Testis (tissue), 3 donors: ENCODE data around the gene HOXC11. TPM values are rescaled to one million over a fixed set of nuclear protein-coding genes. Genes with fewer than 3 reads are reported as not detected.

Experiments
- DNase-seq: peaks from one replicate; pipeline ENCODE4 v3.0.0-alpha.2; 2019
- H3K27ac ChIP-seq, 2 donors: fragments of 200-600 bp; sonication (generic); one replicate each; pipeline ENCODE4 v1.5.1; 2019
- H3K27me3 ChIP-seq: fragments of 200-600 bp; sonication (generic); one replicate; pipeline ENCODE4 v1.5.1; 2019
- H3K36me3 ChIP-seq: fragments of 200-600 bp; sonication (generic); one replicate; pipeline ENCODE4 v1.5.1; 2017; ENCODE audit warnings: low read depth; ENCODE audit errors: missing control alignments
- H3K4me1 ChIP-seq: fragments of 200-600 bp; sonication (generic); one replicate; pipeline ENCODE4 v1.5.1; 2019
- H3K4me3 ChIP-seq, 2 donors: fragments of 200-600 bp; sonication (generic); one replicate each; pipeline ENCODE4 v1.5.1; 2017 to 2019
- H3K9me3 ChIP-seq: fragments of 200-600 bp; sonication (generic); one replicate; pipeline ENCODE4 v1.5.1; 2017
- POLR2A ChIP-seq: fragments of 450-650 bp; IDR thresholded peaks from one replicate; pipeline ENCODE4 v1.6.1; 2017; ENCODE audit warnings: antibody characterized with exemption, mild to moderate bottlenecking, moderate library complexity
- WGBS, 2 donors: methylation state at CpG; one replicate each; pipeline ENCODE4 v1.1.5; 2018; 5-methylcytosine and 5-hydroxymethylcytosine counted together
- intact Hi-C: fragments of 100-400 bp; cut with DNase I; formaldehyde crosslinking; loops from one replicate; pipeline ENCODE4 v1.15.1; 2023; ENCODE audit warnings: low total_unique reads
- polyA plus RNA-seq: library from polyadenylated mRNA; stranded (reverse); fragments of 350-450 nt; fragmentation: Illumina TruSeq; extraction: RNeasy Lipid Tissue Mini Kit (QIAGEN cat#74804); gene quantifications from one replicate; pipeline ENCODE4 v1.2.3, GENCODE V29; 2014; ENCODE audit warnings: low read depth, low replicate concordance; ENCODE audit not compliant: insufficient read depth
- total RNA-seq, 2 donors: library from RNA; depleted of rRNA; stranded (reverse); fragments of >200 nt; gene quantifications; one replicate each; pipeline ENCODE4 v1.2.3, GENCODE V29; 2016
- TF ChIP-seq, protein P1 (sequence below), 3 experiments: fragments of 450-650 bp in 2 of 3; fragments of 200-600 bp in 1 of 3; sonication (generic) in 1 of 3; IDR thresholded peaks; one replicate each; pipeline ENCODE4 v1.5.1; 2016 to 2019; ENCODE audit warnings: antibody characterized with exemption in 3 of 3, mild to moderate bottlenecking in 2 of 3, moderate library complexity in 1 of 3

HOXC11 gene
- total and polyA plus RNA-seq, 3 donors from 2014 or later, result 0.18 to 1.1 (median 0.25) TPM

DNA sequence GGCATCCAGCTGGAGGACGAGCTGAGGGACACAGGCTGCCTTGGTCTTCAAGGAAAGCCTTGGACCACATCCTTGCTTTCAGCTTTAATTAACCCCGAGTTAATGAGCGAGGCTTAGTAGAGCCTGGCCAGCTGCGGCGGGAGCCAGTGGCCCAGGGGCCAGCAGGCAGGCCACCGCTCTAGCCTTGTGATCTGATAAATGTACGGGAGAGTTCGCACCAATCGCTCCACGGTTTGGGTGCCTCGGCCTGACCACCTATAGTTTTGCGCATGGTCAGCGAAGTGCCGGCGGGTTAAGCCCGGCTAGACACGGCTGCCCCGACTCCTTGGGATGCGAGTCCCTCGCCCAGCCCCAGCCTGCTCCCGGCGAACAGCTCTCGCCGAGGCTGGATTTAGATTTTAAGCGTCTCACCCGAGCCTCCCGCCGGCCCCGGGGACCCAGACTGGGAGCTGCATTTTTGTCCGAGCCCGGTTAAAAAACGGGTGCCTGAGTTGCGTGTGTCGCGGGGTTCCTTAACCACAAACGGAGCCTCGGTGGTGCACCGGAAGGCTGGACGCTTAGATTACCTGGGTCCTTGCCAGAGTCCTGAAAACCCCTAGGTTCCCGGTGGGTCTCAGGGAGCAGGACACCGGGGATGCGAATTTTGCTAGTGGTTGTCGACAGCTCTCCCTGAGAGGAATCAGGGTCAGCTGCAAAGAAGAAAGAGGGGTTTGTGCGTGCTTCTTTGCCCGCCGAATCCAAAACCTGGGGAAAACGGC, 21.2 kb upstream of the HOXC11 start:
- no peak for DNase-seq
- TF ChIP-seq POLR2A, result no peak
- TF ChIP-seq, protein P1, sequence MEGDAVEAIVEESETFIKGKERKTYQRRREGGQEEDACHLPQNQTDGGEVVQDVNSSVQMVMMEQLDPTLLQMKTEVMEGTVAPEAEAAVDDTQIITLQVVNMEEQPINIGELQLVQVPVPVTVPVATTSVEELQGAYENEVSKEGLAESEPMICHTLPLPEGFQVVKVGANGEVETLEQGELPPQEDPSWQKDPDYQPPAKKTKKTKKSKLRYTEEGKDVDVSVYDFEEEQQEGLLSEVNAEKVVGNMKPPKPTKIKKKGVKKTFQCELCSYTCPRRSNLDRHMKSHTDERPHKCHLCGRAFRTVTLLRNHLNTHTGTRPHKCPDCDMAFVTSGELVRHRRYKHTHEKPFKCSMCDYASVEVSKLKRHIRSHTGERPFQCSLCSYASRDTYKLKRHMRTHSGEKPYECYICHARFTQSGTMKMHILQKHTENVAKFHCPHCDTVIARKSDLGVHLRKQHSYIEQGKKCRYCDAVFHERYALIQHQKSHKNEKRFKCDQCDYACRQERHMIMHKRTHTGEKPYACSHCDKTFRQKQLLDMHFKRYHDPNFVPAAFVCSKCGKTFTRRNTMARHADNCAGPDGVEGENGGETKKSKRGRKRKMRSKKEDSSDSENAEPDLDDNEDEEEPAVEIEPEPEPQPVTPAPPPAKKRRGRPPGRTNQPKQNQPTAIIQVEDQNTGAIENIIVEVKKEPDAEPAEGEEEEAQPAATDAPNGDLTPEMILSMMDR (IDR thresholded peaks at IDR 0.05), result no peak
- Histone ChIP-seq H3K27ac (no peak overlapping the region), H3K4me3 (no peak overlapping the region), H3K9me3 (no peaks in the 10 kb centered on the region), H3K27me3 (no peaks in the 10 kb centered on the region), H3K4me1 (peaks cover 11% of the 10 kb centered on the region), H3K36me3 (no peaks in the 10 kb centered on the region)
- WGBS, 2 donors, result 6 to 11% methylated on average over 5 to 47 of the region's 47 CpGs
- intact Hi-C loops, result no loop called here

DNA sequence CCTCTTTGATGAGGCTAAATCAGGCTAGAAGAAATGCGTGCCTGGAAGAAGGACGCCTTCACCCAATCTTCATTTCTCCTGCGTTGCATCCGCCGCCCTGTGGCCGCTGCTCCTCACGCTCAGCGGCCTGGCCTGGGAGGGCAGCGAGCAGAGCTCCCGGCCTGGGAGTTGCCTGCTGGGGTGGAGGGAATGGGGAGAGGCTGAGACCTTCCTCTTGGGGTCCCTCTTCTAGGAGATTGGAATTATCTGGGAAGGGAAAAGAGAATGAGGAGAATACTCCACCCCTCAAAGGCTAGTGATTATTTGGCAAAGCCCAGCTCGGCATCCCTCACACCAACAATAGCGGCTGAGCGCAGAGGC, 20.6 kb upstream of the HOXC11 start:
- intact Hi-C loops, result no loop called here
- no peaks in the 10 kb centered on the region for H3K36me3 ChIP-seq
- H3K4me3 ChIP-seq, result no peak overlapping the region
- no peaks in the 10 kb centered on the region for H3K27me3 ChIP-seq
- WGBS, 2 donors, result 15 to 26% methylated on average over 13 of the region's 13 CpGs
- DNase-seq, result no peak
- H3K4me1 ChIP-seq, result peaks cover 11% of the 10 kb centered on the region
- no peak overlapping the region for H3K27ac ChIP-seq
- TF ChIP-seq, protein P1 (IDR thresholded peaks at IDR 0.05), result no peak
- TF ChIP-seq POLR2A, result no peak
- H3K9me3 ChIP-seq, result no peaks in the 10 kb centered on the region

DNA sequence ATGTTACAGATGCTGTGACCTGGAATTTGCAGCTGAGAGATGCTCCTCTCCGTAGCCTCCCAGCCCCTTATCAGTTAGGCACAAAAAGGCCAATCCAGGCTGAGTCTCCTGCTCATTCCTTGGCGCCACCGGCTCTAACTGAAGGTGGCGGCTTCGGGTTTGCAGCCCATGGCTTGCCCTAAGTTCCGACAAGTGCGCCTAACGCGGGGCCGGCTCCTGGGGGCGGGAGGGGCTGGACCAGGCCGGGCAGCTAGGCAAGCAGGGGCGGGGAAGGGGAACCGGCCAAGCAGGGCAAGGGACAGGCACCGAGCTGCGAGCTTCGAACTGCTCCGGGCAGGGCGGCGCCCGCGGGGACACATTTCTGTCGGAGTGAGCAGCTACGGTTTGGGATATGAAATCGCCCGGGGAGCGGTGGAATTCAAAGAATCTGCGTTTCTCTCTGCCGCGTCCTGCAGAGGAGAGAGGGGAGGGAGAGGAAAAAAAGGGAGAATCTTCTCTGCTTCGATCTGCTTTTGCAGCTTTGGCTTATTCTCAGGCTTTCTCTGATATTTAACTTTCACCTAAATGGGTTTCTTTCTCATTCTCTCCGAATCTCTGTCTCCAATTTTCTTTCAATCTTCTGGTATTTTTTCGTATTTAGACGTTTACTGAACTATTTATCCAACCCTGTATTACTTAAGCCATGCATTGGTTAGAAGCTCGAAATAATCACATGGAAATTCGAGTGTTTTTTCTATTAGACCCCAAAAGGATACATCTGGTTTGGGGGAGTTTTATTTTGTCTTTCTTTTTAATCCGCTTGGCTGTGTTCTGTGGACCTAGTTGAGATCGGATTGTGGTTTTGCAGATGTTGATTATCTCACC, 19.8 kb upstream of the HOXC11 start:
- peaks cover 11% of the 10 kb centered on the region for H3K4me1 ChIP-seq
- TF ChIP-seq POLR2A, result no peak
- TF ChIP-seq, protein P1 (IDR thresholded peaks at IDR 0.05), result no peak
- H3K27me3 ChIP-seq, result no peaks in the 10 kb centered on the region
- WGBS, 2 donors, result 9% methylated on average over 28 to 38 of the region's 38 CpGs
- H3K27ac ChIP-seq, result no peak overlapping the region
- no peak for DNase-seq
- intact Hi-C loops, result no loop called here
- H3K4me3 ChIP-seq, result no peak overlapping the region
- no peaks in the 10 kb centered on the region for H3K9me3 ChIP-seq
- no peaks in the 10 kb centered on the region for H3K36me3 ChIP-seq

DNA sequence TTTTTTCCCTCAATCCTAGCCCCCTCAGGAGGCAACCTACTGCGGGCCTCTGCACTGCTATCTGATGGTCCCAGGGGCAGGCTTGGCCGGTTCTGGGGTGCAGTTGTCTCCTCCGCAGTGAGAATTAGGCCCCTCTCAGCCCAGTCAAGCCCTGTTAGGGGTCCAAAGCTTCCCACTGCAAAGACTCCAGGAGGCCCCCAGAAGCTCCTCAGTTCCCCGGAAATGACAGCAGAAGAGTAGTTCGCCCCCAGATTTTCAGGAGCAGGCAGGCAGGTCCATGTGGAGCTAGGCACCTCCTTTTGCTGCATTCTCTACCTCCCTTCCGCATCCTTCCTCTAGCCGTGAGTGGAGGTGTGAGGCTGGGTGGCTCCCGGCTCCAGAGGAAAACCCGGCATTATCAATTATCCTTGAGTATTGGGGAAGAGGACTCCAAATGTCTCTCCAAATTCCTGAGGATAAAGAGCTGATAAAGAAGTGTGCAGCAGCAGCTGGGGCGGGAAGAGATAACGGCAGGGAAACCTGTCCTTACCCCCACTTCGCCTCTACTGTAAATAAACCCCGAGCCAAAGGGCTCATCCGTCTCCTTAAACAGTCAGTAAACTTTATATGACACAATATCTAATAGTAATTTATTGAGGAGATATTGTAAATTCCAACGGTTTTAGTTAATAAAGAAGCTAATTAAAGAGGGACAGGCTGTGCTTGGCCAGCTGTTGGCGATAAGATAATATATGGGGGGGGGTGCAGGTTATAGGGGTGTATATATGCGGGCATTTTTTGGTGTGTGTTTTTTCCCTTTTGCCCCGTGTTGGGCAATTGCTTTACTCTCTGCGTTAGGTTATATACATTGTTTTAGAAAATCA, 18.9 kb upstream of the HOXC11 start:
- H3K27me3 ChIP-seq, result no peaks in the 10 kb centered on the region
- no peak overlapping the region for H3K27ac ChIP-seq
- 6 to 8% methylated on average over 19 of the region's 19 CpGs for WGBS, 2 donors
- intact Hi-C loops, result no loop called here
- H3K4me3 ChIP-seq, result no peak overlapping the region
- H3K9me3 ChIP-seq, result no peaks in the 10 kb centered on the region
- H3K4me1 ChIP-seq, result peaks cover 11% of the 10 kb centered on the region
- no peak for DNase-seq
- H3K36me3 ChIP-seq, result no peaks in the 10 kb centered on the region
- TF ChIP-seq POLR2A, result no peak
- TF ChIP-seq, protein P1 (IDR thresholded peaks at IDR 0.05), result no peak
